Measurements from ENCODE around the gene ANAPC15. TPM values are rescaled to one million over a fixed set of nuclear protein-coding genes. Genes with fewer than 3 reads are reported as not detected.

The ANAPC15 gene
- total and polyA plus RNA-seq, 9 of the 15 experiments (the other 6 are each of a cell fraction or from before 2014, with no cell fraction given): 53.0 to 254 (median 75.7) TPM

DNA sequence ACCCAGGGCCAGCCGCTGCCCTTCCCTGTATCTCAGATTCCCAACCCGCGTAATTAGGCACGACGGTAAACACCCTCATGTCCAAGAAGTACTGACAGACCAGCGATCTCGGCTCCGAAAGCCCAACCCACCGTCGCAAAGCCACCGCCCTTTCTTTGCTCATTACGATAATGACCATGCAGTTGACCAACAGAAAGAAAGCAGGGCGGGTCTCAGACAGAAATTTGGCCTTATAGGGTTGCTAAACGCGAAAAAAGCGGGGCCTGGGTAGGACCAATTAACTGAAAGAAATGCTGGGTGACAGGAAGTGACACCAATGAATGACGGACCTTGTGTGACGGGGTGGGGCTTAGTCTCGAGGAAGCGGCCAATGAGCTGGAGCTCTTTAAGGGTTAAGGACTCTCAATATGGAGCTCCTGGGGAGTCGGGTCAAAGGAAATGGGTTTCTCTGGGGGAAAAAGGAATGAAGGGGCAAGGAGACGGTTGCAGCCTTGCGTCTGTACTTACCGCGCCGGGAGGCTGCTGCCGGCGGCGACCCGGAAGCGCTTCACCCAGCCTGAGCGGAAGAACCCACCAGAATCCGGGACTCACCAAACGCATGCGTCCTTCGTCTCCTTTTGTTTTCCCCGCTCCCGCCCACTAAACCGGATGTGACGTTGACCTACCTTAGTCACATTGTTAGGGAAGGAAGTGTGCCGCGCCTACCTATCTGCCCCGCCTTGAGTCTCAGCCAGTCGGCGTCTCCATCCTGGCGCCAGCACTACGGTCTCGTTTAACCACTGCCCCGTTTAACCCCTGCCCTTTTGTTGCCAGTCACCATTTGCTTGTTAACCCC is at the start of gene ANAPC15 (continued):
- TF ChIP-seq, protein P1, sequence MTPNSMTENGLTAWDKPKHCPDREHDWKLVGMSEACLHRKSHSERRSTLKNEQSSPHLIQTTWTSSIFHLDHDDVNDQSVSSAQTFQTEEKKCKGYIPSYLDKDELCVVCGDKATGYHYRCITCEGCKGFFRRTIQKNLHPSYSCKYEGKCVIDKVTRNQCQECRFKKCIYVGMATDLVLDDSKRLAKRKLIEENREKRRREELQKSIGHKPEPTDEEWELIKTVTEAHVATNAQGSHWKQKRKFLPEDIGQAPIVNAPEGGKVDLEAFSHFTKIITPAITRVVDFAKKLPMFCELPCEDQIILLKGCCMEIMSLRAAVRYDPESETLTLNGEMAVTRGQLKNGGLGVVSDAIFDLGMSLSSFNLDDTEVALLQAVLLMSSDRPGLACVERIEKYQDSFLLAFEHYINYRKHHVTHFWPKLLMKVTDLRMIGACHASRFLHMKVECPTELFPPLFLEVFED (CRISPR knock-in tag; conservative IDR thresholded peaks at IDR 0.05): 0 out of 2 replicates have a peak, but pooled peaks have one; percentile 13
- TF ChIP-seq ELF2 (CRISPR knock-in tag; IDR thresholded peaks at IDR 0.05): no peak; the same call in 1 of the 2 replicates
- peak; percentile 90 for TF ChIP-seq RHOXF2B (CRISPR knock-in tag; conservative IDR thresholded peaks at IDR 0.05)
- TF ChIP-seq ZNF57 (CRISPR knock-in tag; IDR thresholded peaks at IDR 0.05): no peak
- no peak for TF ChIP-seq IRF2 (CRISPR knock-in tag; IDR thresholded peaks at IDR 0.05)
- no peak for TF ChIP-seq ZNF347 (CRISPR knock-in tag; IDR thresholded peaks at IDR 0.05; ENCODE audit: low read depth)
- TF ChIP-seq ZNF644 (tag; IDR thresholded peaks at IDR 0.05; ENCODE audit: low read depth): peak; percentile 40; the same call in 1 of the 2 replicates
- TF ChIP-seq, protein P2, sequence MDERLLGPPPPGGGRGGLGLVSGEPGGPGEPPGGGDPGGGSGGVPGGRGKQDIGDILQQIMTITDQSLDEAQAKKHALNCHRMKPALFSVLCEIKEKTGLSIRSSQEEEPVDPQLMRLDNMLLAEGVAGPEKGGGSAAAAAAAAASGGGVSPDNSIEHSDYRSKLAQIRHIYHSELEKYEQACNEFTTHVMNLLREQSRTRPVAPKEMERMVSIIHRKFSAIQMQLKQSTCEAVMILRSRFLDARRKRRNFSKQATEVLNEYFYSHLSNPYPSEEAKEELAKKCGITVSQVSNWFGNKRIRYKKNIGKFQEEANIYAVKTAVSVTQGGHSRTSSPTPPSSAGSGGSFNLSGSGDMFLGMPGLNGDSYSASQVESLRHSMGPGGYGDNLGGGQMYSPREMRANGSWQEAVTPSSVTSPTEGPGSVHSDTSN (CRISPR knock-in tag; IDR thresholded peaks at IDR 0.05; ENCODE audit: low read depth): peak; percentile 84
- TF ChIP-seq, protein P2 (tag; conservative IDR thresholded peaks at IDR 0.05; ENCODE audit: low read depth): peak; percentile 99
- TF ChIP-seq ZBTB8A (IDR thresholded peaks at IDR 0.05; ENCODE audit: partially characterized antibody): no peak
- TF ChIP-seq KDM5B (IDR thresholded peaks at IDR 0.05; ENCODE audit: insufficient replicate concordance, low read depth, low read length): peak; percentile 87
- no peak for TF ChIP-seq ZNF274 (IDR thresholded peaks at IDR 0.05; ENCODE audit: borderline replicate concordance, low read depth, low read length)
- TF ChIP-seq, protein P3, sequence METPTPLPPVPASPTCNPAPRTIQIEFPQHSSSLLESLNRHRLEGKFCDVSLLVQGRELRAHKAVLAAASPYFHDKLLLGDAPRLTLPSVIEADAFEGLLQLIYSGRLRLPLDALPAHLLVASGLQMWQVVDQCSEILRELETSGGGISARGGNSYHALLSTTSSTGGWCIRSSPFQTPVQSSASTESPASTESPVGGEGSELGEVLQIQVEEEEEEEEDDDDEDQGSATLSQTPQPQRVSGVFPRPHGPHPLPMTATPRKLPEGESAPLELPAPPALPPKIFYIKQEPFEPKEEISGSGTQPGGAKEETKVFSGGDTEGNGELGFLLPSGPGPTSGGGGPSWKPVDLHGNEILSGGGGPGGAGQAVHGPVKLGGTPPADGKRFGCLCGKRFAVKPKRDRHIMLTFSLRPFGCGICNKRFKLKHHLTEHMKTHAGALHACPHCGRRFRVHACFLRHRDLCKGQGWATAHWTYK (CRISPR knock-in tag; IDR thresholded peaks at IDR 0.05): peak; percentile 77; the same call in 1 of the 2 replicates
- no peak for TF ChIP-seq CBX3 (IDR thresholded peaks at IDR 0.05; ENCODE audit: borderline replicate concordance in 1 of 2, low read length in 2 of 2)
- TF ChIP-seq PTTG1 (tag; IDR thresholded peaks at IDR 0.05; ENCODE audit: low read depth): no peak
- TF ChIP-seq NFIC (IDR thresholded peaks at IDR 0.05): peak; percentile 49; the same call in 1 of the 2 replicates
- TF ChIP-seq RBM17 (IDR thresholded peaks at IDR 0.05; ENCODE audit: borderline replicate concordance, low read depth, low read length): no peak
- TF ChIP-seq ZNF699 (CRISPR knock-in tag; IDR thresholded peaks at IDR 0.05; ENCODE audit: insufficient replicate concordance): no peak
- TF ChIP-seq LARP7 (IDR thresholded peaks at IDR 0.05): no peak
- TF ChIP-seq, protein P4, sequence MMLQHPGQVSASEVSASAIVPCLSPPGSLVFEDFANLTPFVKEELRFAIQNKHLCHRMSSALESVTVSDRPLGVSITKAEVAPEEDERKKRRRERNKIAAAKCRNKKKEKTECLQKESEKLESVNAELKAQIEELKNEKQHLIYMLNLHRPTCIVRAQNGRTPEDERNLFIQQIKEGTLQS (IDR thresholded peaks at IDR 0.05): no peak
- TF ChIP-seq, protein P4 (CRISPR knock-in tag; conservative IDR thresholded peaks at IDR 0.05): no peak
- TF ChIP-seq CHD4 (IDR thresholded peaks at IDR 0.05; ENCODE audit: insufficient read depth, insufficient replicate concordance, low read depth, low read length, poor library complexity, severe bottlenecking): no peak
